Measurements from ENCODE around the gene CTBS.
A peak's percentile ranks its signal among the peaks of the same experiment; 100 is the strongest.
"Not testable (repeated sequence)": the region's sequence is repeated elsewhere in the genome, so short reads cannot be mapped to it uniquely, and the experiment has no call there.

Gene CTBS

GRCh38 chr1:84510165-84510564 lies 64.1 kb downstream of the CTBS start:
- TF ChIP-seq EZH2phosphoT487 (IDR thresholded peaks at IDR 0.05; ENCODE audit: borderline replicate concordance) (no peak), CTCF (conservative IDR thresholded peaks at IDR 0.05; ENCODE audit: low read length) (no peak)
- Histone ChIP-seq H3K9me3 (ENCODE audit: insufficient read depth, low read depth, low read length) (peaks cover 2% of the 10 kb centered on the region; the same call in 1 of the 2 replicates), H3K27me3 (ENCODE audit: insufficient read depth, low read length, poor library complexity, severe bottlenecking) (no peaks in the 10 kb centered on the region), H3K4me3 (ENCODE audit: low read length, poor library complexity, severe bottlenecking) (no peak overlapping the region), H3K4me1 (ENCODE audit: insufficient read depth, low read length, poor library complexity, severe bottlenecking) (peaks cover 9% of the 10 kb centered on the region), H3K9ac (ENCODE audit: low read depth, low read length, poor library complexity, severe bottlenecking) (no peak overlapping the region), H3K4me2 (ENCODE audit: low read depth, low read length, poor library complexity, severe bottlenecking) (no peak overlapping the region), H2AFZ (ENCODE audit: low read length) (no peak overlapping the region), H3K9me2 (replicated peaks; ENCODE audit: low read depth, low read length) (no peaks in the 10 kb centered on the region), H3F3A (ENCODE audit: low read depth) (peaks cover 7% of the 10 kb centered on the region), H4K20me1 (ENCODE audit: insufficient read depth, low read length, poor library complexity, severe bottlenecking) (peaks cover 10% of the 10 kb centered on the region), H3K79me2 (ENCODE audit: insufficient read depth, low read length) (peaks cover 11% of the 10 kb centered on the region), H3K36me3 (ENCODE audit: insufficient read depth, low read length) (no peaks in the 10 kb centered on the region)

GRCh38 chr1:84509029-84509428 lies 65.2 kb downstream of the CTBS start:
- H3K9ac ChIP-seq (ENCODE audit: low read depth, low read length, poor library complexity, severe bottlenecking) = no peak overlapping the region
- H3K27me3 ChIP-seq (ENCODE audit: insufficient read depth, low read length, poor library complexity, severe bottlenecking) = no peaks in the 10 kb centered on the region
- H2AFZ ChIP-seq (ENCODE audit: low read length) = no peak overlapping the region
- H3K9me3 ChIP-seq (ENCODE audit: insufficient read depth, low read depth, low read length) = peaks cover 2% of the 10 kb centered on the region; the same call in 1 of the 2 replicates
- H3K4me3 ChIP-seq (ENCODE audit: low read length, poor library complexity, severe bottlenecking) = no peak overlapping the region
- H3K4me1 ChIP-seq (ENCODE audit: insufficient read depth, low read length, poor library complexity, severe bottlenecking) = peaks cover 12% of the 10 kb centered on the region
- H3K79me2 ChIP-seq (ENCODE audit: insufficient read depth, low read length) = peaks cover 22% of the 10 kb centered on the region
- H3K36me3 ChIP-seq (ENCODE audit: insufficient read depth, low read length) = no peaks in the 10 kb centered on the region
- H3K9me2 ChIP-seq (replicated peaks; ENCODE audit: low read depth, low read length) = no peaks in the 10 kb centered on the region
- H3K4me2 ChIP-seq (ENCODE audit: low read depth, low read length, poor library complexity, severe bottlenecking) = no peak overlapping the region
- TF ChIP-seq CTCF (conservative IDR thresholded peaks at IDR 0.05; ENCODE audit: low read length) (no peak), EZH2phosphoT487 (IDR thresholded peaks at IDR 0.05; ENCODE audit: borderline replicate concordance) (no peak)
- H4K20me1 ChIP-seq (ENCODE audit: insufficient read depth, low read length, poor library complexity, severe bottlenecking) = peaks cover 21% of the 10 kb centered on the region
- H3F3A ChIP-seq (ENCODE audit: low read depth) = peaks cover 7% of the 10 kb centered on the region

- Histone ChIP-seq H3K9me2 (replicated peaks; ENCODE audit: low read depth, low read length) (no peaks in the 10 kb centered on the region), H3K9ac (ENCODE audit: low read depth, low read length, poor library complexity, severe bottlenecking) (no peak overlapping the region), H3K4me3 (ENCODE audit: low read length, poor library complexity, severe bottlenecking) (no peak overlapping the region), H3K27me3 (ENCODE audit: insufficient read depth, low read length, poor library complexity, severe bottlenecking) (no peaks in the 10 kb centered on the region), H3K4me2 (ENCODE audit: low read depth, low read length, poor library complexity, severe bottlenecking) (peak overlapping the region; percentile 81), H3K9me3 (ENCODE audit: insufficient read depth, low read depth, low read length) (peaks cover 2% of the 10 kb centered on the region; the same call in 1 of the 2 replicates), H3K36me3 (ENCODE audit: insufficient read depth, low read length) (no peaks in the 10 kb centered on the region), H3K79me2 (ENCODE audit: insufficient read depth, low read length) (peaks cover 27% of the 10 kb centered on the region), H3F3A (ENCODE audit: low read depth) (peaks cover 7% of the 10 kb centered on the region), H4K20me1 (ENCODE audit: insufficient read depth, low read length, poor library complexity, severe bottlenecking) (peaks cover 26% of the 10 kb centered on the region), H2AFZ (ENCODE audit: low read length) (no peak overlapping the region), H3K4me1 (ENCODE audit: insufficient read depth, low read length, poor library complexity, severe bottlenecking) (peaks cover 17% of the 10 kb centered on the region)
- no peak for TF ChIP-seq CTCF (conservative IDR thresholded peaks at IDR 0.05; ENCODE audit: low read length)
- no peak for TF ChIP-seq EZH2phosphoT487 (IDR thresholded peaks at IDR 0.05; ENCODE audit: borderline replicate concordance)
These were observed 65.7 kb downstream of the CTBS start for GRCh38 chr1:84508510-84508909.

GRCh38 chr1:84507887-84508286 lies 66.4 kb downstream of the CTBS start:
- H3K27me3 ChIP-seq (ENCODE audit: insufficient read depth, low read length, poor library complexity, severe bottlenecking); H3K36me3 ChIP-seq (ENCODE audit: insufficient read depth, low read length); H3F3A ChIP-seq (ENCODE audit: low read depth); H2AFZ ChIP-seq (ENCODE audit: low read length); H3K9me2 ChIP-seq (replicated peaks; ENCODE audit: low read depth, low read length); H3K9me3 ChIP-seq (ENCODE audit: insufficient read depth, low read depth, low read length): not testable (repeated sequence)
- Histone ChIP-seq H3K4me1 (ENCODE audit: insufficient read depth, low read length, poor library complexity, severe bottlenecking) (peaks cover 23% of the 10 kb centered on the region), H3K79me2 (ENCODE audit: insufficient read depth, low read length) (peaks cover 34% of the 10 kb centered on the region), H3K9ac (ENCODE audit: low read depth, low read length, poor library complexity, severe bottlenecking) (peak overlapping the region; percentile 94), H4K20me1 (ENCODE audit: insufficient read depth, low read length, poor library complexity, severe bottlenecking) (peaks cover 33% of the 10 kb centered on the region), H3K4me3 (ENCODE audit: low read length, poor library complexity, severe bottlenecking) (peak overlapping the region; percentile 96), H3K4me2 (ENCODE audit: low read depth, low read length, poor library complexity, severe bottlenecking) (peak overlapping the region; percentile 81)

Measured in Loucy (cell line).